Natural killer cell (primary cell): ENCODE data around the gene DIP2C. TPM values are rescaled to one million over a fixed set of nuclear protein-coding genes. Genes with fewer than 3 reads are reported as not detected.

Source experiments
- ATAC-seq, 3 donors: fragments of 150-1000 bp in 2 of 3; fragments of 200-7000 bp in 1 of 3; cut with Tn5 transposase; 1 replicate in 1 of 3; 2 replicates in 2 of 3; pipeline ENCODE4 v1.10.0; 2021; ENCODE audit warnings: mild to moderate bottlenecking in 2 of 3, moderate library complexity in 2 of 3
- DNase-seq, 2 donors: peaks; one replicate each; pipeline versions ENCODE4 v3.0.0 to v3.0.0-alpha.2; 2013 to 2021; ENCODE audit warnings: mixed read lengths in 1 of 2
- H3K27ac ChIP-seq: one replicate; pipeline ENCODE4 v1.5.1; 2013; ENCODE audit warnings: mild to moderate bottlenecking, low read length
- H3K27me3 ChIP-seq: one replicate; pipeline ENCODE4 v1.6.1; 2013; ENCODE audit warnings: low read length; ENCODE audit not compliant: control insufficient read depth, insufficient read depth
- H3K36me3 ChIP-seq: one replicate; pipeline ENCODE4 v1.6.1; 2013; ENCODE audit warnings: low read length; ENCODE audit not compliant: control insufficient read depth, insufficient read depth
- H3K4me1 ChIP-seq: one replicate; pipeline ENCODE4 v1.6.1; 2013; ENCODE audit warnings: low read length; ENCODE audit not compliant: control insufficient read depth, insufficient read depth
- H3K4me3 ChIP-seq: one replicate; pipeline ENCODE4 v1.5.1; 2013; ENCODE audit warnings: low read length
- H3K9me3 ChIP-seq: one replicate; pipeline ENCODE4 v1.6.1; 2013; ENCODE audit warnings: low read length; ENCODE audit not compliant: control insufficient read depth, insufficient read depth
- H3K27ac Mint-ChIP-seq, 2 donors: one replicate each; pipeline ENCODE4 v1.8.0; 2022; ENCODE audit warnings: mild to moderate bottlenecking in 2 of 2, mixed read lengths in 2 of 2, moderate library complexity in 1 of 2
- H3K27me3 Mint-ChIP-seq, 2 donors: one replicate each; pipeline ENCODE4 v1.8.0; 2022; ENCODE audit warnings: low read depth in 2 of 2, mixed read lengths in 2 of 2
- H3K36me3 Mint-ChIP-seq: one replicate; pipeline ENCODE4 v1.8.0; 2022; ENCODE audit warnings: mixed read lengths
- H3K4me1 Mint-ChIP-seq, 2 donors: one replicate each; pipeline ENCODE4 v1.8.0; 2022; ENCODE audit warnings: mixed read lengths in 2 of 2
- H3K4me3 Mint-ChIP-seq: one replicate; pipeline ENCODE4 v1.8.0; 2022; ENCODE audit warnings: mild to moderate bottlenecking, moderate library complexity, mixed read lengths
- H3K9me3 Mint-ChIP-seq, 2 donors: one replicate each; pipeline ENCODE4 v1.8.0; 2022; ENCODE audit warnings: mixed read lengths in 2 of 2
- WGBS: methylation state at CpG from one replicate; pipeline ENCODE4 v1.1.7; 2013; ENCODE audit warnings: missing lambda C conversion rate; ENCODE audit not compliant: insufficient coverage; 5-methylcytosine and 5-hydroxymethylcytosine counted together
- intact Hi-C: fragments of 100-400 bp; cut with micrococcal nuclease; formaldehyde crosslinking; loops from one replicate; pipeline ENCODE4 v1.14.2; 2022
- total RNA-seq, 4 donors: library from RNA; stranded (reverse); fragments of 120-200 nt in 1 of 4; gene quantifications; one replicate each; pipeline versions ENCODE4 v1.2.3 to v1.2.4, GENCODE V29; 2013 to 2022
- TF ChIP-seq, protein P1 (sequence below): fragments of 200-600 bp; IDR thresholded peaks from one replicate; pipeline ENCODE4 v1.8.0; 2022; ENCODE audit warnings: antibody characterized with exemption

The DIP2C gene
- total RNA-seq, 3 donors from 2014 or later (not counting 1 experiment from before 2014, with no cell fraction given) = 1.5 to 5.8 (median 3.8) TPM

DNA sequence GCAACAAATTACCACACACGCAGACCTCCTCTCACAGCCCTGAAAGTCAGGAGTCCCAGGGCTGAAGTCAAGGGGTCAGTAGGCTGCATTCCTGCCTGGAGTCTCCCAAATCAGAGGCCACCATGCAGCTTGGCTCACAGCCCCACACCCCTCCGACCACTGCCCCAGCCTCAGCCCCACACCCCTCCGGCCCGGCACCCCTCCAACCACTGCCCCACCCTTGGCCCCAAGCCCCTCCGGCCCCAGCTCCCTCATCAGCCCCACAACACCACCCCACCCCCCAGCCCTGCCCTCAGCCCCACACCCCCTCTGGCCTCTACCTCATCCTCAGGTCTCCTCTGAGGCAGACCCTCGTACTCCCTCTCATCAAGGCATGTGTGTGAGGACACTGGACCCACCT is 85.7 kb downstream of the DIP2C start:
- Histone ChIP-seq H3K4me3 (no peak overlapping the region), H3K36me3 (no peaks in the 10 kb centered on the region), H3K27ac (no peak overlapping the region), H3K27me3 (peaks cover 5% of the 10 kb centered on the region), H3K9me3 (no peaks in the 10 kb centered on the region), H3K4me1 (no peaks in the 10 kb centered on the region)
- Mint-ChIP-seq H3K27ac (no peak overlapping the region), H3K27me3 (peaks cover 6 to 18% of the 10 kb centered on the region in 2 donors), H3K4me1 (no peaks in the 10 kb centered on the region), H3K4me3 (no peak overlapping the region), H3K36me3 (no peaks in the 10 kb centered on the region), H3K9me3 (no peaks in the 10 kb centered on the region)
- intact Hi-C loops = no loop called here
- DNase-seq = no peak
- no peak for ATAC-seq
- TF ChIP-seq, protein P1, sequence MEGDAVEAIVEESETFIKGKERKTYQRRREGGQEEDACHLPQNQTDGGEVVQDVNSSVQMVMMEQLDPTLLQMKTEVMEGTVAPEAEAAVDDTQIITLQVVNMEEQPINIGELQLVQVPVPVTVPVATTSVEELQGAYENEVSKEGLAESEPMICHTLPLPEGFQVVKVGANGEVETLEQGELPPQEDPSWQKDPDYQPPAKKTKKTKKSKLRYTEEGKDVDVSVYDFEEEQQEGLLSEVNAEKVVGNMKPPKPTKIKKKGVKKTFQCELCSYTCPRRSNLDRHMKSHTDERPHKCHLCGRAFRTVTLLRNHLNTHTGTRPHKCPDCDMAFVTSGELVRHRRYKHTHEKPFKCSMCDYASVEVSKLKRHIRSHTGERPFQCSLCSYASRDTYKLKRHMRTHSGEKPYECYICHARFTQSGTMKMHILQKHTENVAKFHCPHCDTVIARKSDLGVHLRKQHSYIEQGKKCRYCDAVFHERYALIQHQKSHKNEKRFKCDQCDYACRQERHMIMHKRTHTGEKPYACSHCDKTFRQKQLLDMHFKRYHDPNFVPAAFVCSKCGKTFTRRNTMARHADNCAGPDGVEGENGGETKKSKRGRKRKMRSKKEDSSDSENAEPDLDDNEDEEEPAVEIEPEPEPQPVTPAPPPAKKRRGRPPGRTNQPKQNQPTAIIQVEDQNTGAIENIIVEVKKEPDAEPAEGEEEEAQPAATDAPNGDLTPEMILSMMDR = no peak
- WGBS = 75% methylated on average over 6 of the region's 6 CpGs

DNA sequence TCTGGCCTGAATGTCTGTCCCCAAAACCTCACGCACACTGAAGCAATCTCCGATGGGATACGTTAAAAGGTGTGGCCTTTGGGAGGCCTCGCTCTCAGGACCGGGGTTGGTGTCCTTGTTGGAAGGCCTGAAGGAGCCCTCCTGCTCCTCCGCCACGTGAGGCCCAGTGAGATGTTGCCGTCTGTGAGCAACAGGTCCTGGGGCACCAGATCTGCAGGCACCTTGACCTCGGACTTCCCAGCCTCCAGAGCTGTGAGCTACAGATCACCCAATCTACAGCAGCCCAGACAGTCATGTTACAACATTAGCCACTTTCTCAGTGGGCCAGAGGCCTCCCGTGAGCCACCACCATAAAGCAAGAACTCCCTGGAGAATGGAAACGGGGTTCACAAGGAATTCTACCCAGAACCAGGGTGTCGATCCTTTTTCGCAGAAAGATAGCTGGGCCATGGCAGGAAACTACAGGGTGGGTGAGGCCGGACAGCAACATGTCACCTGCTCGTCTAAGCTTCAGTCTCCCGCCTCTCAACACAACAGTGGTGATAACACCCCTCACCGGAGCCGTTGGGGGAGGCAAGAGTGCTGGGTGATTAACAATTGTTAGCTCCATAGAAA is 87.0 kb downstream of the DIP2C start:
- DNase-seq (no peak), ATAC-seq (no peak)
- Histone ChIP-seq H3K27me3 (peaks cover 5% of the 10 kb centered on the region), H3K36me3 (no peaks in the 10 kb centered on the region), H3K4me3 (no peak overlapping the region), H3K27ac (no peak overlapping the region), H3K9me3 (no peaks in the 10 kb centered on the region), H3K4me1 (no peaks in the 10 kb centered on the region)
- intact Hi-C loops = no loop called here
- Mint-ChIP-seq H3K4me3 (no peak overlapping the region), H3K36me3 (no peaks in the 10 kb centered on the region), H3K27ac (no peak overlapping the region), H3K4me1 (no peaks in the 10 kb centered on the region), H3K9me3 (no peaks in the 10 kb centered on the region), H3K27me3 (peaks cover 6 to 18% of the 10 kb centered on the region in 2 donors)
- WGBS = 88% methylated on average over 18 of the region's 18 CpGs
- TF ChIP-seq, protein P1 = no peak

DNA sequence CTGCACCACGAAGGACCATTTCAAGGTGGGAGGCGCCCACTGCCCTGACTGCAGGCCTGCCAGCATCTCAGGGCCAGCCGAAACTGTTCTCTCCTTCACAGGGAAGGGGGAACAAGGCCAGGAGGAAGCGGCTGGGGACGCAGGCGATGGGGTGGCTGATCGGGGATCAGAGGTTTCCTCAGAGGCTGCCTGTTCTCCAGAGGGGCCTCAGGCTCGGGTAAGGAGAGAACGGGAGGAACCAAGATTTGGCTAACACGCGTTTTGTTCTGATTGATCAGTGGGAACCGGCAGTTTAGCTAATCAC is 87.9 kb downstream of the DIP2C start:
- Histone ChIP-seq H3K4me3 (no peak overlapping the region), H3K9me3 (no peaks in the 10 kb centered on the region), H3K4me1 (no peaks in the 10 kb centered on the region), H3K36me3 (no peaks in the 10 kb centered on the region), H3K27ac (no peak overlapping the region), H3K27me3 (peaks cover 5% of the 10 kb centered on the region)
- no peaks in the 10 kb centered on the region for H3K9me3 Mint-ChIP-seq
- peaks cover 6 to 18% of the 10 kb centered on the region in 2 donors for H3K27me3 Mint-ChIP-seq
- no peaks in the 10 kb centered on the region for H3K36me3 Mint-ChIP-seq
- no peaks in the 10 kb centered on the region for H3K4me1 Mint-ChIP-seq
- WGBS = 38% methylated on average over 12 of the region's 12 CpGs
- ATAC-seq (no peak), DNase-seq (no peak)
- H3K4me3 Mint-ChIP-seq = no peak overlapping the region
- TF ChIP-seq, protein P1 = no peak
- intact Hi-C loops = no loop called here
- H3K27ac Mint-ChIP-seq = no peak overlapping the region
